CD4-positive, alpha-beta memory T cell (primary cell): Measurements from ENCODE around the gene TAS1R3. TPM values are rescaled to one million over a fixed set of nuclear protein-coding genes. Genes with fewer than 3 reads are reported as not detected.

Experiments
- CTCF ChIA-PET: fragments of 350-600 bp; sonication (Branson Sonifier 250); formaldehyde crosslinking; loops from one replicate; lab custom pipeline; 2021; ENCODE audit warnings: inconsistent platforms; ENCODE audit not compliant: partially characterized antibody; lab: Charles Lee
- POLR2A ChIA-PET: fragments of 350-600 bp; sonication (Branson Sonifier 250); formaldehyde crosslinking; loops from one replicate; lab custom pipeline; 2021; ENCODE audit not compliant: partially characterized antibody; lab: Charles Lee
- DNase-seq, 5 donors: peaks; one replicate each; pipeline versions ENCODE4 v3.0.0 to v3.0.0-alpha.2; 2020 to 2022; ENCODE audit warnings: mixed read lengths in 1 of 5
- H3K27ac ChIP-seq: one replicate; pipeline ENCODE4 v1.7.0; 2013; ENCODE audit warnings: low read depth, low read length
- H3K27me3 ChIP-seq: 2 replicates; pipeline ENCODE4 v1.7.0; 2013; ENCODE audit warnings: mild to moderate bottlenecking, low read length, moderate library complexity; ENCODE audit not compliant: insufficient read depth
- H3K36me3 ChIP-seq: 2 replicates; pipeline ENCODE4 v1.7.0; 2013; ENCODE audit warnings: mild to moderate bottlenecking, low read length, moderate library complexity; ENCODE audit not compliant: insufficient read depth
- H3K4me1 ChIP-seq: 2 replicates; pipeline ENCODE4 v1.7.0; 2013; ENCODE audit warnings: mild to moderate bottlenecking, low read length, moderate library complexity; ENCODE audit not compliant: insufficient read depth
- H3K4me3 ChIP-seq, 2 donors: one replicate each; pipeline ENCODE4 v1.7.0; 2013; ENCODE audit warnings: low read length in 2 of 2, mild to moderate bottlenecking in 1 of 2
- H3K9me3 ChIP-seq, 2 donors: one replicate each; pipeline ENCODE4 v1.7.0; 2013; ENCODE audit warnings: low read length in 2 of 2, control low read depth in 1 of 2; ENCODE audit not compliant: control insufficient read depth in 1 of 2
- H3K27ac Mint-ChIP-seq, 7 donors: one replicate each; pipeline ENCODE4 v1.8.0; 2020 to 2021; ENCODE audit warnings: mixed read lengths in 7 of 7, mild to moderate bottlenecking in 6 of 7, inconsistent platforms in 3 of 7, moderate library complexity in 3 of 7
- H3K27me3 Mint-ChIP-seq, 2 donors: one replicate each; pipeline ENCODE4 v1.8.0; 2020 to 2021; ENCODE audit warnings: mixed read lengths in 2 of 2
- H3K36me3 Mint-ChIP-seq, 2 donors: one replicate each; pipeline ENCODE4 v1.8.0; 2020 to 2021; ENCODE audit warnings: mixed read lengths in 2 of 2, inconsistent platforms in 1 of 2, mild to moderate bottlenecking in 1 of 2
- H3K4me1 Mint-ChIP-seq, 4 donors: one replicate each; pipeline ENCODE4 v1.8.0; 2020 to 2021; ENCODE audit warnings: mixed read lengths in 4 of 4, mild to moderate bottlenecking in 1 of 4
- H3K4me3 Mint-ChIP-seq, 8 donors: one replicate each; pipeline ENCODE4 v1.8.0; 2020 to 2021; ENCODE audit warnings: mixed read lengths in 8 of 8, mild to moderate bottlenecking in 7 of 8, moderate library complexity in 6 of 8, inconsistent platforms in 3 of 8
- H3K9me3 Mint-ChIP-seq, 8 donors: one replicate each; pipeline ENCODE4 v1.8.0; 2020 to 2021; ENCODE audit warnings: mixed read lengths in 8 of 8, mild to moderate bottlenecking in 5 of 8, inconsistent platforms in 3 of 8, moderate library complexity in 1 of 8
- intact Hi-C: fragments of 100-400 bp; cut with micrococcal nuclease; formaldehyde crosslinking; loops from one replicate; pipeline ENCODE4 v1.15.1; 2023
- polyA plus RNA-seq, 2 donors: library from polyadenylated mRNA; unstranded; fragments of 300-500 nt; fragmentation: Illumina TruSeq; gene quantifications; one replicate each; pipeline ENCODE4 v1.2.3, GENCODE V29; 2021
- total RNA-seq, 2 experiments: library from RNA; stranded (reverse); gene quantifications; one replicate each; pipeline ENCODE4 v1.2.3, GENCODE V29; 2021

TAS1R3 gene
- total and polyA plus RNA-seq, 4 experiments from 2014 or later = 0.47 to 1.5 (median 1.5) TPM; not detected in 1

DNA sequence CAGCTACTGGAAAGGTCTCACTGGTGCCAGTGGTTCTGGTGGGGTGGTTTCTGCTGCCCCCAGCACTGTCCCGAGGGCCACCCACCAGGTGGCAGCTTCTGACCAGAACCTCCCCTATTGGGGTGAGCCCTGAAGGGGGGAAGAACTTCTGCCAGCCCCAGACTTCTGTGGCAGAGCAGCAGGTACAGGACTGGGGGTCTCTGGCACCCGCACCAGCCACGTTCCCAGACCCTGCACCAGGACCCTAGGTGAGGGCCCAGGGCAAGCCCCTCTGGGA is 21.0 kb upstream of the TAS1R3 start:
- Mint-ChIP-seq H3K27me3 (no peaks in the 10 kb centered on the region), H3K36me3 (peaks cover 0 to 18% of the 10 kb centered on the region in 2 donors), H3K4me3 (peak overlapping the region in 5 of 8 donors; percentile 10 to 79 (median 35)), H3K9me3 (peaks cover 0 to 2% (median 0%) of the 10 kb centered on the region in 8 donors), H3K27ac (peak overlapping the region in 2 of 7 donors; percentile 18 to 68), H3K4me1 (peaks cover 11 to 29% (median 20%) of the 10 kb centered on the region in 4 donors)
- no peak for DNase-seq
- Histone ChIP-seq H3K4me1 (peaks cover 29% of the 10 kb centered on the region), H3K27ac (no peak overlapping the region), H3K27me3 (no peaks in the 10 kb centered on the region), H3K9me3 (no peaks in the 10 kb centered on the region), H3K4me3 (no peak overlapping the region), H3K36me3 (peaks cover 30% of the 10 kb centered on the region)
- ChIA-PET POLR2A (interaction anchor here (0.8 to 3.4 kb wide), 5 partner anchors 10 to 97 kb away, joined by 3 to 14 read pairs (median 3); partner anchors contain the start of genes AURKAIP1 and MRPL20), CTCF (interaction anchor here (1.6 kb wide), 1 partner anchor 14 kb away, joined by 3 read pairs; no protein-coding TSS in a partner anchor)
- intact Hi-C loops = no loop called here

DNA sequence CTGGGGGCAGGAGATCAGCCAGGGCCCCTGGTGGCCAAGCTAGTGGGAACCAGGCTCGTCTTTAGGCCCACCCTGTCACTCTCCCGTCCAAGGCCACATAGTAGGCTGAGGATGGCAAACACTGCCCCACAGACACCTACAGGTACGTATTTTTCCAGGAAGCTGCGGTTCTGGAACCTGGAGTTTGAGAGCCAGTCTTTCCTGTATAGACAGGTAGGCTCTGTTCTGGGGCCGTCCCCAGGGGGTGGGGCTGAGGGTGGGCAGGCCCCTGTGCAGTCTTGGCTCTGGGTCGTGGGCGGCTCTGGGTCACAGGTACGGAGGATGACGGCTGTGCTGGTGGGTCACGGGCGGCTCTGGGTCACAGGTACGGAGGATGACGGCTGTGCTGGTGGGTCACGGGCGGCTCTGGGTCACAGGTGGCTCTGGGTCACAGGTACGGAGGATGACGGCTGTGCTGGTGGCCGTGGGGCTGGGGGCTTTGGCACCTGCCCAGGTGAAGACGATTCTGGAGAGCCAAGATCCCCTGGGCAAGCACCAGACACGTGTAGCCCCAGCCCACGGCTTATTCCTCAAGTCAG is 20.5 kb upstream of the TAS1R3 start:
- H3K27me3 ChIP-seq = no peaks in the 10 kb centered on the region
- Mint-ChIP-seq H3K27me3 (no peaks in the 10 kb centered on the region), H3K27ac (peak overlapping the region in 5 of 7 donors; percentile 17 to 86 (median 59)), H3K4me1 (peaks cover 10 to 24% (median 20%) of the 10 kb centered on the region in 4 donors), H3K36me3 (peaks cover 0 to 18% of the 10 kb centered on the region in 2 donors), H3K9me3 (peaks cover 0 to 2% (median 0%) of the 10 kb centered on the region in 8 donors), H3K4me3 (peak overlapping the region in 5 of 8 donors; percentile 27 to 74 (median 35))
- peaks cover 24% of the 10 kb centered on the region for H3K4me1 ChIP-seq
- ChIA-PET CTCF (interaction anchor here (1.6 kb wide), 1 partner anchor 15 kb away, joined by 3 read pairs; no protein-coding TSS in a partner anchor), POLR2A (interaction anchor here (1.2 to 3.4 kb wide), 3 partner anchors 15 to 24 kb away, joined by 3 to 14 read pairs (median 3); no protein-coding TSS in a partner anchor)
- intact Hi-C loops = no loop called here
- peaks cover 31% of the 10 kb centered on the region for H3K36me3 ChIP-seq
- H3K27ac ChIP-seq = no peak overlapping the region
- no peak overlapping the region for H3K4me3 ChIP-seq
- DNase-seq = no peak
- no peaks in the 10 kb centered on the region for H3K9me3 ChIP-seq

DNA sequence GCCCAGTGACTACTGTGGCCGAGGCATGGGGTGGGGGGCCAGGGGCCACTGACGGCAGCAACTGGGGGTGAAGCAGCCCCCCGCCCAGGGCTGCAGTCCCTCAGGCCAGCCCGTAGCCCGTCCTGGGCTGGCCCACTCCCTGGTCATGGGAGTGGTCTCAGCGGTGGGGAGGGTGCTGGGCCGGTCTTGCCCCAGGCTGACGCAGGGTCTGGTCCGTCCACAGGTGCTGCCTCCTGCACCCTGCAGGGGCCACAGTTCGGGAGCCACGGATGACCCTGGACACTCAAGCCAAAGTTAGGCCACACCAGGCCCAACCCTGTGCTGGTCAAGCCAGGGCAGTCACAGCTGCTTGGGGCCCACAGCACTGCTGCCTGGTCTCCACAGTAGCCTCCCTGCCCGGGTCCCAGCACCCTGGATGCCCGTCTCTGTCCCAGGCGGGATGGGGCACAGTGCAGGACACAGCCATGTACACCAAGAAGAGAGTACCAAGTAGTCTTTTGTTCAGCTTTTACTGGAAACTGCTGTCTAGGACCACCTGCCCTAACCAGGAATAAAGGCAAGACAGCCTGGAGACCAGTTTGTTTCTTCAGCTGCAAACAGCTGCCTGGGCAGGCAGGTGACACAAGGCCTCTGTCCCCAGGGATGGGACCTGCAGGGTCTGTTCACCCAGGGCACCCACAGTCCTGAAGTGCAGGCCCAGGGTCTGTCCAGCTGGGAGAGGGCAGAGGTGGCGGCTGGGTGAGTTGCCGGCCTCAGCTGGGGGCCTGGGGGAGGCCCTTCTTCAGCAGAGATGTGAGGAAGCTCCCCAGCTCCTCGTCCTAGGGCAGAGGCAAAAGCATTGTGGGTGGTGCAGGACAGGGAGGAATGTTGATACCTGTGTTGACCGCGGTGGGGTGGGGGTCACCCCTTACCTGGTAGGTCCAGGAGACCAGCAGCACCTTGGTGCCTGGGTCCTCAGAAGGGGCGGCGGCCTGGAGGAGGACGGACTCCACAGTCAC is 19.7 kb upstream of the TAS1R3 start:
- Histone ChIP-seq H3K4me3 (no peak overlapping the region), H3K27me3 (no peaks in the 10 kb centered on the region), H3K4me1 (peaks cover 16% of the 10 kb centered on the region), H3K9me3 (no peaks in the 10 kb centered on the region), H3K27ac (no peak overlapping the region), H3K36me3 (peaks cover 31% of the 10 kb centered on the region)
- Mint-ChIP-seq H3K4me1 (peaks cover 7 to 17% (median 13%) of the 10 kb centered on the region in 4 donors), H3K36me3 (peaks cover 0 to 23% of the 10 kb centered on the region in 2 donors), H3K27me3 (no peaks in the 10 kb centered on the region), H3K9me3 (no peaks in the 10 kb centered on the region), H3K27ac (peak overlapping the region in 1 of 7 donors; percentile 68), H3K4me3 (no peak overlapping the region)
- intact Hi-C loops = no loop called here
- ChIA-PET POLR2A (interaction anchor here (1.2 to 3.4 kb wide), 2 partner anchors 14 to 23 kb away, joined by 3 to 14 read pairs; no protein-coding TSS in a partner anchor), CTCF (no interaction called here)
- DNase-seq = no peak

DNA sequence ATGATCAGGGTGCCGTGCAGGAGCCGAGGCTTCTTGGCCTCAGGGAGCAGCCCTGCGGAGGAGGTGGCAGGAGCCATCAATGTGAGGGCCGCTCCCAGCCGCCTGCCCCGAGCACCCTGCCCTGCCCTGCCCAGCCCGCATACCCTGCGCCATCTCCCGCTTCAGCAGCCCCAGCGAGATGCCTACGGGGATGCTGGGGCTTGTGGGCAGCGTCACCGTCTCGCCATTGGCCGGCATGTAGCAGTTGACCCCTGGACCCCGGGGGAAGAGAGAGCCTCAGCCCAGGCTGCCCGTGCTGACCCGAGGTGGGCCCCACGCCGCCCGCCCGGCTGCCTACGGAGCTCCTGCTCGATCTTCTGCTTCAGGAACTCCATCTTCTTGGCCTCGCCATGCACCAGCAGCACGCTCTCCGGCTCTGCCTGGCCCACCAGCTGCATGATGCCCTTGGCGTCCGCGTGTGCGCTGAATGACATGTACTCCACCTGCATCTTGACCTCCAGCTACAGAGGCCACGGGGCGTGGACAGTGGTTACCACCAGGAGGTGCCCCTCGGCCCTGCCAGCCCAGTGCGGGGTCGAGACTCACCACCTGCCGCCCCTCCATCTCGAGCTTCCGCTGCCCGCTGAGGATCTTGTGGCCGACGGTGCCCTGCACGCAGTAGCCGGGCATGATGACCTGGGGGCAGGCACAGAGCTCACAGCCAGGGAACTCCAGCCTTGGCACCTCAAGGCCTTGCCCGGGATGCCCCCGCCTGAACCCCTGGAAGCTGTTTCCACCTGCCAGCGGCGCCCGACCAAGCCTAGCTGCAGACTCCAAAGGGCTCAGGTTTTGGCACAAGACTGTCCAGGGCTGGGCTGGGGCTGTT is 18.4 kb upstream of the TAS1R3 start:
- POLR2A ChIA-PET = interaction anchor here (1.3 kb wide), 1 partner anchor 11 kb away, joined by 4 read pairs; no protein-coding TSS in a partner anchor
- Mint-ChIP-seq H3K36me3 (peaks cover 3 to 23% of the 10 kb centered on the region in 2 donors), H3K27me3 (no peaks in the 10 kb centered on the region), H3K9me3 (no peaks in the 10 kb centered on the region), H3K27ac (peak overlapping the region in 1 of 7 donors; percentile 65), H3K4me3 (no peak overlapping the region), H3K4me1 (peaks cover 1 to 8% (median 5%) of the 10 kb centered on the region in 4 donors)
- Histone ChIP-seq H3K27ac (no peak overlapping the region), H3K9me3 (no peaks in the 10 kb centered on the region), H3K27me3 (no peaks in the 10 kb centered on the region), H3K4me3 (no peak overlapping the region), H3K4me1 (peaks cover 7% of the 10 kb centered on the region), H3K36me3 (peaks cover 35% of the 10 kb centered on the region)
- CTCF ChIA-PET = no interaction called here
- intact Hi-C loops = no loop called here
- DNase-seq = no peak

DNA sequence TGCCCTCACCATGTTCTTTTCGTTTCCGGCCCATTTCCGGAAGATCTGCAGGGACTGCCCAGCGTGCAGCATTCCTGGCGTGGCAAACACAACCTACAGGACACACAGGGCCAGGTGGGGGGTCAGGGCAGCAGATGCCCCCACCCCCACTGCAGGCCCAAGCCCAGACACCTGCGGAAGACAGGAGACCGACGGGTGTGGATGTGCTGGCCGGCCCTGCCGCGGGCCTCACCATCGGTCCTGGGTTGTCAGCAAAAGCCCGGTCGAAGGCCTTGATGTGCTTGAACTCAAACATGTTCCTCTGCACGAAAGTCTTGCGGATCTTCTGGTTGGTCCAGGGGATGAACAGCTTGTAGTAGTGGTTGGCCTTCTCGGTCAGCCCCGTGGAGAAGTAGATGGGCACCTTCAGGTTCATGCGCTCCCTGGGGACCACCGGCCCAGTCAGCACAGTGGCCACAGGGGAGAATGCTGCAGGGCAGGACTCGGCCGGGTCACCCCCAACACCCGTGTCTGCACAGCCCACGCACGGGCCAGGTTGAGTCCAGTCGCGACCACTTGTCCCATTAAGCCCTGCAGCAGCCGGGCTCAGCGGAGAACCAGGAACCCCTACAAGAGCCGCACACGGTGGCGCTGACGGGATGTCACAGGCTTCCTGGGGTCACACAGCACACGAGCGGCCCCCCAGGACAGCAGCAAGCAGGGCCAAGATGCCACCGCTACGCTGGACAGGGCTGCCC is 17.4 kb upstream of the TAS1R3 start:
- H3K27ac ChIP-seq = no peak overlapping the region
- intact Hi-C loops = no loop called here
- Mint-ChIP-seq H3K4me3 (peak overlapping the region in 1 of 8 donors; percentile 42), H3K27me3 (no peaks in the 10 kb centered on the region), H3K9me3 (no peaks in the 10 kb centered on the region), H3K4me1 (peaks cover under 1 to 8% (median 2%) of the 10 kb centered on the region in 4 donors), H3K36me3 (peaks cover 3 to 22% of the 10 kb centered on the region in 2 donors), H3K27ac (peak overlapping the region in 2 of 7 donors; percentile 43 to 70)
- no peaks in the 10 kb centered on the region for H3K9me3 ChIP-seq
- CTCF ChIA-PET = no interaction called here
- peaks cover 35% of the 10 kb centered on the region for H3K36me3 ChIP-seq
- peaks cover 7% of the 10 kb centered on the region for H3K4me1 ChIP-seq
- POLR2A ChIA-PET = interaction anchor here (1.3 kb wide), 1 partner anchor 10 kb away, joined by 4 read pairs; no protein-coding TSS in a partner anchor
- DNase-seq = no peak
- H3K4me3 ChIP-seq = no peak overlapping the region
- no peaks in the 10 kb centered on the region for H3K27me3 ChIP-seq

DNA sequence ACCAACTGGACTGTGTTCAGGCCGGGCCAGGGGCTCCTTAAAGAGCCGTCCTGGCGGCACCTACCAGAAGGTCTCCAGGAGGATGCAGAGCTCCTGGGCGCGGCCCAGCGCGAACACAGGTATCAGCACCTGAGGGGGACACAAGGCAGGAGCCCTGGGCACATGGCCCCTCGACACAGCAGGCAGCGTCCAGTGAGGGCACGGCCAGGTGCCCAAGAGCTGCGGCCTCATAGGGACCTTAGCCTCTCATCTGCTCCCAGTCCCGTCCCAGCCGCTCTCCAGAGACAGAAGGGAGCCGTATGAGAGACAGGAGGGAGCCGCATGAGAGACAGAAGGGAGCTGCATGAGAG is 16.9 kb upstream of the TAS1R3 start:
- peaks cover 0 to 8% (median 2%) of the 10 kb centered on the region in 4 donors for H3K4me1 Mint-ChIP-seq

More for the DNA sequence above, 16.9 kb upstream of the TAS1R3 start:
- H3K4me3 ChIP-seq = no peak overlapping the region
- H3K36me3 ChIP-seq = peaks cover 39% of the 10 kb centered on the region
- ChIA-PET CTCF (no interaction called here), POLR2A (no interaction called here)
- no peak overlapping the region for H3K27ac ChIP-seq
- Mint-ChIP-seq H3K36me3 (peaks cover 3 to 24% of the 10 kb centered on the region in 2 donors), H3K4me3 (no peak overlapping the region), H3K27me3 (no peaks in the 10 kb centered on the region), H3K27ac (no peak overlapping the region), H3K9me3 (no peaks in the 10 kb centered on the region)
- no peak for DNase-seq
- H3K27me3 ChIP-seq = no peaks in the 10 kb centered on the region
- intact Hi-C loops = no loop called here
- H3K9me3 ChIP-seq = no peaks in the 10 kb centered on the region
- H3K4me1 ChIP-seq = peaks cover 6% of the 10 kb centered on the region
